ENCODE measurements around the gene MMP2.

DNA sequence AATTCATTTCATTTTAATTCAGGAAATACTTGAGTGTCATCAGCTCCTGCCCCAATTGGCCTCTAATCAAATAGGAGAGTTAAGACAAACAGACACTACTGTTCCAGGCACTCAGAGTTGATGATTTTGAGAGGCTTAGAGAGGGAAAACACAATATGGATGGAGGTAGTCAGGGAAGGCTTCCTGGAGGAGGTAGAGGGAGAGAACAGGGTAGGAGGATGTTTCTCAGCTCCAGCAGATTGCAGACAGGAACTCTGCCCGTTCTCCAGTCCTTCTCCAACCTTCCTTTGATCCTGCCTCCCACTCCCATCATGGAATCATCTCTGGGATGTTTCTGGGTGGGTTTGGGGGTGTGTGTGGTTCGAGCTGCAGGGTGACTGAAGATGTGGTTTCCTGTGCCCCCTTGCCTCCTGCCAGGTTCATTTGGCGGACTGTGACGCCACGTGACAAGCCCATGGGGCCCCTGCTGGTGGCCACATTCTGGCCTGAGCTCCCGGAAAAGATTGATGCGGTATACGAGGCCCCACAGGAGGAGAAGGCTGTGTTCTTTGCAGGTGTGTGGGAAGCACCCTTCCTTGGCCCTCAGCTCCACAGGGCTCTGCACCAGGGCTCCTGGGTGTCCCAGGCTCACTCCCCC is 17.6 kb downstream of the MMP2 start:
- no peak for TF ChIP-seq CTCF (tag by site-specific recombination; IDR thresholded peaks at IDR 0.05)
- TF ChIP-seq ZNF404 (tag by site-specific recombination; IDR thresholded peaks at IDR 0.05) = no peak
- no peak for TF ChIP-seq ZNF660 (tag by site-specific recombination; IDR thresholded peaks at IDR 0.05)
- TF ChIP-seq ZNF335 (tag by site-specific recombination; conservative IDR thresholded peaks at IDR 0.05) = no peak
- TF ChIP-seq, protein P1, sequence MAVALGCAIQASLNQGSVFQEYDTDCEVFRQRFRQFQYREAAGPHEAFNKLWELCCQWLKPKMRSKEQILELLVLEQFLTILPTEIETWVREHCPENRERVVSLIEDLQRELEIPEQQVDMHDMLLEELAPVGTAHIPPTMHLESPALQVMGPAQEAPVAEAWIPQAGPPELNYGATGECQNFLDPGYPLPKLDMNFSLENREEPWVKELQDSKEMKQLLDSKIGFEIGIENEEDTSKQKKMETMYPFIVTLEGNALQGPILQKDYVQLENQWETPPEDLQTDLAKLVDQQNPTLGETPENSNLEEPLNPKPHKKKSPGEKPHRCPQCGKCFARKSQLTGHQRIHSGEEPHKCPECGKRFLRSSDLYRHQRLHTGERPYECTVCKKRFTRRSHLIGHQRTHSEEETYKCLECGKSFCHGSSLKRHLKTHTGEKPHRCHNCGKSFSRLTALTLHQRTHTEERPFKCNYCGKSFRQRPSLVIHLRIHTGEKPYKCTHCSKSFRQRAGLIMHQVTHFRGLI (tag by site-specific recombination; IDR thresholded peaks at IDR 0.05) = no peak
- no peak for TF ChIP-seq ZNF138 (tag by site-specific recombination; IDR thresholded peaks at IDR 0.05; ENCODE audit: borderline replicate concordance)
- no peak for TF ChIP-seq ZSCAN30 (tag by site-specific recombination; IDR thresholded peaks at IDR 0.05)
- TF ChIP-seq PRDM10 (tag by site-specific recombination; IDR thresholded peaks at IDR 0.05) = no peak
- TF ChIP-seq ZNF248 (tag by site-specific recombination; IDR thresholded peaks at IDR 0.05) = no peak
- no peak for TF ChIP-seq ZNF280D (tag by site-specific recombination; IDR thresholded peaks at IDR 0.05)

All from HEK293 (cell line).